ENCODE measurements around the gene WDR20.
"Not testable (repeated sequence)": the region's sequence is repeated elsewhere in the genome, so short reads cannot be mapped to it uniquely, and the experiment has no call there.

GRCh38 chr14:102109332-102109731 is 30.4 kb upstream of the WDR20 start:
- not testable (repeated sequence) for TF ChIP-seq CTCF (conservative IDR thresholded peaks at IDR 0.05; ENCODE audit: low read length); EZH2phosphoT487 (IDR thresholded peaks at IDR 0.05; ENCODE audit: borderline replicate concordance)

Data from Loucy (cell line).